ENCODE data around the gene MEPCE.
A peak's percentile ranks its signal among the peaks of the same experiment; 100 is the strongest.

Gene MEPCE

GRCh38 chr7:100407285-100408180 lies 22.1 kb upstream of the MEPCE start:
- peak; percentile 77 for DNase-seq

DNA sequence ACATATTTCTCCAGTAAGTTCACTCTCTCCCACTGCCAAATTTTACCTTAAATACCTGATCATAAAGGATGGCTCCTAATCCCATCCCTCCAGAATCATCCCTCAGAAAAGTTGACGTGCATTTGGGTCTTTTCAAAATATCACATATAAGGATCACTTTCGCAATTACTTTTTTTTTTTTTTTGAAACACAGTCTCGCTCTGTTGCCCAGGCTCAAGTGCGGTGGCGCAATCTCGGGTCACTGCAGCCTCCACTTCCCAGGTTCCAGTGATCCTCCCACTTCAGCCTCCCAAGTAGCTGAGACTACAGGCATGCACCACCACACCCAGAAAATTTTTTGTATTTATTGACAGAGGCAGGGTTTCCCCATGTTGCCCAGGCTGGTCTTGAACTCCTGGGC lies 18.5 kb upstream of the MEPCE start:
- DNase-seq: no peak

- DNase-seq: no peak
These were observed 16.3 kb upstream of the MEPCE start for GRCh38 chr7:100413346-100413745.

- DNase-seq: no peak
These were observed 15.7 kb upstream of the MEPCE start for GRCh38 chr7:100413889-100414288.

DNA sequence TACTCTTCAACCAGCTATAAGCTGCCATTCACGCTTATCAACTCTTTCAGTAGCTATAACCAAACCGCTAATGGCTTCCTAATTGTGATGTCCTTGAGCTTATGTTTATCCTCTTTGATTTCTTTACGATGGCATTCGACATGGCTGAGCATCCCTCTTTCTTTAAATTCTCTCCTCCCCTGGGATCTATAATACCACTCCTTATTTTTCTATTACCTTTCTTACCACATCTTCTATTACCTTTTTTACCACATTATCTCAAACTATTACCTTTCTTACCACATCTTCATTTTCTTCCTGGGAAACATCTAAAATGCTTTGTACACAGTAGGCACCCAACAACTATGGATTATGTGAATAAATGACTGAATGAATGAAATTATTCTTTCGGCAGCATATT lies 14.2 kb upstream of the MEPCE start:
- no peak for DNase-seq

- DNase-seq: peak; percentile 54
These were observed 10.5 kb upstream of the MEPCE start for GRCh38 chr7:100418930-100419659.

GRCh38 chr7:100419660-100420226 lies 9.9 kb upstream of the MEPCE start:
- DNase-seq: no peak

DNA sequence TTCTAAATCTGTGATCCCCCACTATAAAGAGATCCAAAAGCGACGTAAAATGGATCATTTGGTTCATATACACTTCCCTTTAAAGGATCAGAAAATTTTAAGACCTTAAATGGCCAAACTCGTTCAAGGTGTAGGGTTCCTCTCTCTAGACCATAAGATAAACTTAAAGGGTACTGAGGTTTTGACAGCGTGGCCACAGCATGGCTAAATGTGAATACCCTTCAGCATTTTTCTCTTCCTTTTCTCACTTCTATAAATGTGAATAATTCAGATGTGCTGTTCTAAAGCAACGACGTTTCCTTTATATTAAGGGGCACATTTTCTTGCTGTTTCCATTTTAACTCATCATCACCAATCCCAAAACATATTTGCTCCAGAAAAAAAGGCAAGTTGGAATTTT lies 6.3 kb upstream of the MEPCE start:
- no peak for DNase-seq

GRCh38 chr7:100425347-100425746 lies 4.3 kb upstream of the MEPCE start:
- no peak for DNase-seq

DNA sequence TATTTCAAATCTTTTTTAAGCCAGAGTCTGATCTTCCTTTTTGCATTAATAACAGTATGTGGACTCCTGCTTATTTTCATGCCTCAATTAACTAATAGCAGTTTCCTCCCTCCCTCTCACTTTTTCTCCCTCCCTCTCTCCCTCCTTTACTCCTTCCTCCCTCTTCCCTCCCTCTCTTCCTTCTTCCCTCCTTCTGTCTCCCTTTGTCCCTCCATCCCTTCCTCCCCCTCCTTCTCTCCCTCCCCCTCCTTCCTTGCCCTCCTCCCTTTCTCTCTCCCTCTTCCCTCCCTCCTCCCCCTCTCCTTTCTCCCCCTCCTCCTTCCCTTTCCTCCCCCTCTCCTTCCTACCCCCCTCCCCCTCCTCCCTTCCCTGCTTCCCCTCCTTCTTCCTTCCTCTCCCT lies 3.1 kb upstream of the MEPCE start:
- DNase-seq: no peak

GRCh38 chr7:100427762-100428198 lies 1.9 kb upstream of the MEPCE start:
- no peak for DNase-seq

DNA sequence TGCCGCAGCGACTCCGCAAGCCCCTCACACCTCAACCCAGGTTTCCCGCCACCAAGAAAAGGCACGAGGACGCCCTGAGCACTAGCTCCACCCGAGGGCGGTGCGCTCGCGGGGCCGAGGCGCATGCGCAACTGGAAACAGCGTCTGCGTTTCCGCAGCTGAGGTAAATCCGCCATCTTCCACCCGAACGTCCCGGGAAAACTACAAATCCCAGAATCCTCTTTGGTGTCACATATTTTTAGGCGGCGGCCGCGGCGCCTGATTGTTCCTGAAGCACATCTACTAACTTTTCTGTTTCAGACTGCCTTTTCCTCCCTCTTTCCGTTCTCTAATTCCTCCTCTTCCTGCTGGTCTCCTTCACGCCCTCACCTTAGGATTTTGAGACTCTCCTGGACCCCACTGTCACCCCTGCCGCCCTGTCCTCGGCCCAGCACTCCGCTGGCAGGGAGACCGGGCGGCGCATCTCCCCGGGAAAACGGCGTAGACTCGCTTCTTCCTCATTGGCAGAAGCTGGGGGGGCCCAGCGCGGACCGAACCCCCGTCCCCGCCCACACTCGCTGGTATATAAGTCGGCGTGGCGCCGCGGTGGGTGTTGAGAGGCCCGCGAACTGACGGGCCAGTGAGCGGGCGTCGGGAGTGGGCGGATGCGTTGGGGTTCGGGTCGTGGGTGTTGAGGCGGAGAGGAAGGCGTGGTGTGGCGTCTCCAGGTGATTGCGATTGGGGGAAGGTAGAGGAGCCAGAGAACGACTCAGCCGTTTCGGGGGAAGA lies 1.2 kb upstream of the MEPCE start, which contains the start of gene ZCWPW1:
Gene ZCWPW1 (minus strand): TSS at position 505 of the 768 bp plus-strand sequence. CDS start 8,054 bp downstream, outside the sequence.
- peak; percentile 96 for DNase-seq

- peak; percentile 99 for DNase-seq
These were observed 529 bp upstream of the MEPCE start for GRCh38 chr7:100428967-100429636.

DNA sequence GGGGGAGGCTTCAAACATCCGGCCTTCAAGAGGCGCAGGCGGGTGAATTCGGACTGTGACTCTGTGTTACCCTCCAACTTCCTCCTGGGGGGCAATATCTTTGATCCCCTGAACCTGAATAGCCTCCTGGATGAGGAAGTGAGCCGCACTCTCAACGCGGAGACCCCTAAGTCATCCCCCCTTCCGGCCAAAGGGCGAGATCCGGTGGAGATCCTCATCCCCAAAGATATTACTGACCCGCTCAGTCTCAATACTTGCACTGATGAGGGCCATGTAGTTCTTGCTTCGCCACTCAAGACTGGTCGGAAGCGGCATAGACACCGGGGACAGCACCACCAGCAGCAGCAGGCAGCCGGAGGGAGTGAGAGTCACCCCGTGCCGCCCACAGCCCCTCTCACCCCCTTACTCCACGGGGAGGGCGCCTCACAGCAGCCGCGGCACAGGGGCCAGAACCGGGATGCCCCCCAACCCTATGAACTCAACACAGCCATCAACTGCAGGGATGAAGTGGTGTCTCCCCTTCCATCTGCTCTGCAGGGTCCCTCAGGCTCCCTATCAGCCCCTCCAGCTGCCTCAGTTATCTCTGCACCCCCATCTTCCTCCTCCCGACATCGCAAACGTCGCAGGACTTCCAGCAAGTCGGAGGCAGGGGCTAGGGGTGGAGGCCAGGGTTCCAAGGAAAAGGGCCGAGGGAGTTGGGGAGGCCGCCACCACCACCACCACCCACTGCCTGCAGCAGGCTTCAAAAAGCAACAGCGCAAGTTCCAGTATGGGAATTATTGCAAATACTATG lies 1.1 kb downstream of the MEPCE start:
- DNase-seq: no peak

DNA sequence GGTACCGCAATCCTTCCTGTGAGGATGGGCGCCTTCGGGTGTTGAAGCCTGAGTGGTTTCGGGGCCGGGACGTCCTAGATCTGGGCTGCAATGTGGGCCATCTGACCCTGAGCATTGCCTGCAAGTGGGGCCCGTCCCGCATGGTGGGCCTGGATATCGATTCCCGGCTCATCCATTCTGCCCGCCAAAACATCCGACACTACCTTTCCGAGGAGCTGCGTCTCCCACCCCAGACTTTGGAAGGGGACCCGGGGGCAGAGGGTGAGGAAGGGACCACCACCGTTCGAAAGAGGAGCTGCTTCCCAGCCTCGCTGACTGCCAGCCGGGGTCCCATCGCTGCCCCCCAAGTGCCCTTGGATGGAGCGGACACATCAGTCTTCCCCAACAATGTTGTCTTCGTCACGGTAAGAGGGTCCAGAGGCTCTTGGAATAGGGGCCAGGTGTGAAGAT lies 1.7 kb downstream of the MEPCE start:
- DNase-seq: no peak

- DNase-seq: no peak
These were observed 2.4 kb downstream of the MEPCE start for GRCh38 chr7:100432053-100432452.

- no peak for DNase-seq
These were observed 3.1 kb downstream of the MEPCE start for GRCh38 chr7:100432621-100433275.

- DNase-seq: no peak
These were observed 3.6 kb downstream of the MEPCE start for GRCh38 chr7:100433276-100433591.

GRCh38 chr7:100433592-100434296 lies 4.1 kb downstream of the MEPCE start:
- DNase-seq: no peak
